Measurements from ENCODE around the gene AGO1. TPM values are rescaled to one million over a fixed set of nuclear protein-coding genes. Genes with fewer than 3 reads are reported as not detected.
A peak's percentile ranks its signal among the peaks of the same experiment; 100 is the strongest.

Gene AGO1
- total RNA-seq, 1 donor: 20.3 TPM

- no peak overlapping the region for H3K4me3 ChIP-seq (ENCODE audit: low read depth, low read length)
- DNase-seq (ENCODE audit: low read depth): no peak
- no peak for TF ChIP-seq CTCF (IDR thresholded peaks at IDR 0.05; ENCODE audit: insufficient read depth, low read length)
These were observed 30.8 kb upstream of the AGO1 start for GRCh38 chr1:35852241-35852640.

GRCh38 chr1:35854989-35855700 lies 27.9 kb upstream of the AGO1 start:
- TF ChIP-seq CTCF (IDR thresholded peaks at IDR 0.05; ENCODE audit: insufficient read depth, low read length): no peak
- DNase-seq (ENCODE audit: low read depth): no peak
- H3K4me3 ChIP-seq (ENCODE audit: low read depth, low read length): no peak overlapping the region

GRCh38 chr1:35856964-35857363 lies 26.0 kb upstream of the AGO1 start:
- DNase-seq (ENCODE audit: low read depth): no peak
- no peak for TF ChIP-seq CTCF (IDR thresholded peaks at IDR 0.05; ENCODE audit: insufficient read depth, low read length)
- H3K4me3 ChIP-seq (ENCODE audit: low read depth, low read length): no peak overlapping the region

GRCh38 chr1:35857830-35858229 lies 25.2 kb upstream of the AGO1 start:
- no peak overlapping the region for H3K4me3 ChIP-seq (ENCODE audit: low read depth, low read length)
- peak; percentile 19 for TF ChIP-seq CTCF (IDR thresholded peaks at IDR 0.05; ENCODE audit: insufficient read depth, low read length)
- peak; percentile 39 for DNase-seq (ENCODE audit: low read depth)

- TF ChIP-seq CTCF (IDR thresholded peaks at IDR 0.05; ENCODE audit: insufficient read depth, low read length): no peak
- no peak for DNase-seq (ENCODE audit: low read depth)
- no peak overlapping the region for H3K4me3 ChIP-seq (ENCODE audit: low read depth, low read length)
These were observed 22.3 kb upstream of the AGO1 start for GRCh38 chr1:35860696-35861095.

- DNase-seq (ENCODE audit: low read depth): no peak
- no peak overlapping the region for H3K4me3 ChIP-seq (ENCODE audit: low read depth, low read length)
- TF ChIP-seq CTCF (IDR thresholded peaks at IDR 0.05; ENCODE audit: insufficient read depth, low read length): no peak
These were observed 19.9 kb upstream of the AGO1 start for GRCh38 chr1:35863136-35863535.
